Measurements from ENCODE around the gene ST8SIA1.

Gene ST8SIA1

GRCh38 chr12:22286569-22286968 is 47.9 kb downstream of the ST8SIA1 start:
- Mint-ChIP-seq H3K9me3 (no peaks in the 10 kb centered on the region), H3K36me3 (ENCODE audit: low read depth) (no peaks in the 10 kb centered on the region), H3K4me3 (no peak overlapping the region), H3K27ac (peak overlapping the region; percentile 91), H3K27me3 (ENCODE audit: low read depth, poor library complexity) (no peaks in the 10 kb centered on the region), H3K4me1 (peaks cover 23% of the 10 kb centered on the region)
- DNase-seq, result no peak
- no peak for TF ChIP-seq CTCF (IDR thresholded peaks at IDR 0.05)

GRCh38 chr12:22285846-22286245 is 48.7 kb downstream of the ST8SIA1 start:
- no peak overlapping the region for H3K27ac Mint-ChIP-seq
- TF ChIP-seq CTCF (IDR thresholded peaks at IDR 0.05), result no peak
- no peak for DNase-seq
- no peak overlapping the region for H3K4me3 Mint-ChIP-seq
- no peaks in the 10 kb centered on the region for H3K36me3 Mint-ChIP-seq (ENCODE audit: low read depth)
- no peaks in the 10 kb centered on the region for H3K9me3 Mint-ChIP-seq
- H3K27me3 Mint-ChIP-seq (ENCODE audit: low read depth, poor library complexity), result no peaks in the 10 kb centered on the region
- H3K4me1 Mint-ChIP-seq, result peaks cover 23% of the 10 kb centered on the region

- Mint-ChIP-seq H3K27ac (no peak overlapping the region), H3K9me3 (no peaks in the 10 kb centered on the region), H3K36me3 (ENCODE audit: low read depth) (peaks cover under 1% of the 10 kb centered on the region), H3K27me3 (ENCODE audit: low read depth, poor library complexity) (no peaks in the 10 kb centered on the region), H3K4me1 (peaks cover 23% of the 10 kb centered on the region), H3K4me3 (no peak overlapping the region)
- TF ChIP-seq CTCF (IDR thresholded peaks at IDR 0.05), result no peak
- DNase-seq, result no peak
Measured at GRCh38 chr12:22284871-22285270, 49.6 kb downstream of the ST8SIA1 start.

DNA sequence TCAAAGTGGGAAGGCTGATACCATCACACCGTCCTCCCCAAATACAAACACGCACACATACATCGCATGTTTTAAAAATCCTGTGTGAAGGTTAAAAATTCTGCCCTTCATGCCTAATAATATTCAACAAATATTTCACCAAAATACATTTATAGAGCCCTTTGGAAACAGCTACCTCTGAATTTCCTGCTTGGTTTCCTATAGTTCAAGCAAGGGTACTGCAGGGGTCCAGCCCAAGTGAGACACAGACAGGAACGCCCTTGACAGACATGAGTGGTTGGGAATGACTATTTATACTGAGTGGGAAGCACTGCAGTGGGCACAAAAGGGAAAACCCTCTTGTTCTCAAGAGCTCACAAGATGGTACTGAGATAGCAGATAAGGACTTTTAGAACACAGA is 51.0 kb downstream of the ST8SIA1 start:
- no peaks in the 10 kb centered on the region for H3K27me3 Mint-ChIP-seq (ENCODE audit: low read depth, poor library complexity)
- H3K36me3 Mint-ChIP-seq (ENCODE audit: low read depth), result peaks cover 14% of the 10 kb centered on the region
- no peak overlapping the region for H3K4me3 Mint-ChIP-seq
- H3K9me3 Mint-ChIP-seq, result peaks cover 4% of the 10 kb centered on the region
- TF ChIP-seq CTCF (IDR thresholded peaks at IDR 0.05), result no peak
- DNase-seq, result no peak
- no peak overlapping the region for H3K27ac Mint-ChIP-seq
- peaks cover 20% of the 10 kb centered on the region for H3K4me1 Mint-ChIP-seq

DNA sequence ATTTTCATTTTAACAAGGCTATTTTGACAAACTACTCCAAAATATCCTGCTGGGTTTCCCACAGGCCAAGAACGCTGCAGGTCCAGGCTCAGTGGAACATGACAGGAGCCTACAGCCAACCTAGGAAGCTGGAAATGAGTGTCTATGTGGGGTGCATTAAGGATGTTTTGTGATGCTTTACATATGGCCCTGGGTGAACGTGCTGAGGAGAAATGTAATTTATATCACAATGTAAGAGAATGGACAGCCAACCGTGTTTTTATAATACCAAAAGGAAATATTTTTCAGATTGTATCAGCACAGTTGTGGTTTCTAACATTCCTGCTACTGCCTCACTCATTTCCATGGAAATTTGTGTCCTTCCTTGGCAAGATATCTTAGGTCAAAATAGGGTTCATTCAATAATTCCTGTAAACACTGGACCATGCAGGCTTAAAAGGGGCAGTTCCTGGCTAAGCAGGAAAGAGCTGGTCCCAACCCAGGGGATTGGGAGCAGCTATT is 51.5 kb downstream of the ST8SIA1 start:
- H3K36me3 Mint-ChIP-seq (ENCODE audit: low read depth), result peaks cover 15% of the 10 kb centered on the region
- peaks cover 15% of the 10 kb centered on the region for H3K4me1 Mint-ChIP-seq
- peaks cover 4% of the 10 kb centered on the region for H3K9me3 Mint-ChIP-seq
- TF ChIP-seq CTCF (IDR thresholded peaks at IDR 0.05), result no peak
- H3K4me3 Mint-ChIP-seq, result no peak overlapping the region
- DNase-seq, result no peak
- H3K27ac Mint-ChIP-seq, result no peak overlapping the region
- no peaks in the 10 kb centered on the region for H3K27me3 Mint-ChIP-seq (ENCODE audit: low read depth, poor library complexity)

- TF ChIP-seq CTCF (IDR thresholded peaks at IDR 0.05), result no peak
- no peak for DNase-seq
- Mint-ChIP-seq H3K9me3 (peaks cover 4% of the 10 kb centered on the region), H3K4me3 (no peak overlapping the region), H3K27ac (no peak overlapping the region), H3K27me3 (ENCODE audit: low read depth, poor library complexity) (no peaks in the 10 kb centered on the region), H3K36me3 (ENCODE audit: low read depth) (peaks cover 19% of the 10 kb centered on the region), H3K4me1 (peaks cover 11% of the 10 kb centered on the region)
Measured at GRCh38 chr12:22282283-22282682, 52.2 kb downstream of the ST8SIA1 start.

Data from nephron progenitor cell (in vitro differentiated cells).